ENCODE measurements around the gene PAFAH2.

PAFAH2 gene

GRCh38 chr1:25992689-25993171, 5.1 kb downstream of the PAFAH2 start:
- no peak for TF ChIP-seq EZH2phosphoT487 (IDR thresholded peaks at IDR 0.05; ENCODE audit: low read depth)
- no peak for TF ChIP-seq CTCF (IDR thresholded peaks at IDR 0.05; ENCODE audit: low read depth, low read length)
- Histone ChIP-seq H2AFZ (ENCODE audit: low read depth, low read length) (no peak overlapping the region), H3K27me3 (ENCODE audit: low read depth, low read length) (no peaks in the 10 kb centered on the region), H3K4me2 (ENCODE audit: low read length) (no peak overlapping the region), H3K4me1 (ENCODE audit: low read length) (peaks cover 6% of the 10 kb centered on the region), H4K20me1 (ENCODE audit: insufficient read depth, low read length) (no peaks in the 10 kb centered on the region), H3K4me3 (ENCODE audit: low read length) (no peak overlapping the region), H3K9ac (ENCODE audit: low read length) (no peak overlapping the region), H3K27ac (ENCODE audit: low read length) (no peak overlapping the region), H3K79me2 (ENCODE audit: low read length) (0 out of 2 replicates have a peak, but pooled peaks cover 3% of the 10 kb centered on the region), H3K36me3 (replicated peaks; ENCODE audit: low read depth, low read length) (no peaks in the 10 kb centered on the region), H3K9me3 (ENCODE audit: insufficient read depth, low read length) (no peaks in the 10 kb centered on the region)

DNA sequence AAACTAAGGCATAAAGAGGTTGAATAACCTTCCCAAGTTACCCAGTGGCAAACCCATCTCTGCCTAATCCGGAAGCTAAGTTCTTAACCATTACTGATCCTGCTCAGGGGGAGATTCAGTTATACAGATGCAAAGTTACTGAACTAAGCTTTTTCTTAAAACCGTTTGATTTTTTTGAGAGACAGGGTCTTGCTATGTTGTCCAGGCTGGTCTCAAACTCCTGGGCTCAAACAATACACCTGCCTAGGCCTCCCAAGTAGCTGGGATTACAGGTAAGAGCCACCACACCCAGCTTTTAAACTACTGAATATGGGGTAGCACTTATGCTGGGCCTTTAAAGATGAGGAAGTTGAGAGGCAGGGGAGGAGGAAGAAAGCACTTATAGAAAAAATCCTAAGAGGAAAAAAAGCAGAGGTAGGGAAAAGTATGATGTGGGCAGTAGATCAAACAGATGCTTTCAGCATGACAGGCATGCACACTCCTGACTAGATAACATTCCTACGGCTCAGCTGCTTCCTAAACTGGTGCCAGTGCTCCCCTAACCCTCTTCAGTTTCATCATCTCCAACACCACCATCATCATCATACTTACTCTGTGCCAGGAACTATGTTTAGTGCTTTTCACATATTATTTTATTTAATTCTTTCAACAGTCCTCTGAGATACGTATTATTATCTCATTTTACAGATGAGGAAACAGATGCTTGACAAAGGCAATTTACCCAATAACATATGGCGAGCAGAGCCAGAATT, 5.8 kb downstream of the PAFAH2 start:
- 0 out of 2 replicates have a peak, but pooled peaks cover 3% of the 10 kb centered on the region for H3K79me2 ChIP-seq (ENCODE audit: low read length)
- no peak overlapping the region for H3K4me3 ChIP-seq (ENCODE audit: low read length)
- TF ChIP-seq EZH2phosphoT487 (IDR thresholded peaks at IDR 0.05; ENCODE audit: low read depth) (no peak), CTCF (IDR thresholded peaks at IDR 0.05; ENCODE audit: low read depth, low read length) (no peak)
- no peak overlapping the region for H2AFZ ChIP-seq (ENCODE audit: low read depth, low read length)
- no peaks in the 10 kb centered on the region for H3K27me3 ChIP-seq (ENCODE audit: low read depth, low read length)
- H3K36me3 ChIP-seq (replicated peaks; ENCODE audit: low read depth, low read length) = no peaks in the 10 kb centered on the region
- H4K20me1 ChIP-seq (ENCODE audit: insufficient read depth, low read length) = no peaks in the 10 kb centered on the region
- no peak overlapping the region for H3K27ac ChIP-seq (ENCODE audit: low read length)
- peaks cover 6% of the 10 kb centered on the region for H3K4me1 ChIP-seq (ENCODE audit: low read length)
- no peaks in the 10 kb centered on the region for H3K9me3 ChIP-seq (ENCODE audit: insufficient read depth, low read length)
- no peak overlapping the region for H3K9ac ChIP-seq (ENCODE audit: low read length)
- no peak overlapping the region for H3K4me2 ChIP-seq (ENCODE audit: low read length)

GRCh38 chr1:25990702-25991395, 7.0 kb downstream of the PAFAH2 start:
- H3K9ac ChIP-seq (ENCODE audit: low read length) = no peak overlapping the region
- no peaks in the 10 kb centered on the region for H3K4me1 ChIP-seq (ENCODE audit: low read length)
- no peaks in the 10 kb centered on the region for H4K20me1 ChIP-seq (ENCODE audit: insufficient read depth, low read length)
- H2AFZ ChIP-seq (ENCODE audit: low read depth, low read length) = no peak overlapping the region
- no peak overlapping the region for H3K4me2 ChIP-seq (ENCODE audit: low read length)
- H3K27me3 ChIP-seq (ENCODE audit: low read depth, low read length) = no peaks in the 10 kb centered on the region
- H3K4me3 ChIP-seq (ENCODE audit: low read length) = no peak overlapping the region
- H3K9me3 ChIP-seq (ENCODE audit: insufficient read depth, low read length) = no peaks in the 10 kb centered on the region
- no peak for TF ChIP-seq EZH2phosphoT487 (IDR thresholded peaks at IDR 0.05; ENCODE audit: low read depth)
- no peak for TF ChIP-seq CTCF (IDR thresholded peaks at IDR 0.05; ENCODE audit: low read depth, low read length)
- H3K36me3 ChIP-seq (replicated peaks; ENCODE audit: low read depth, low read length) = no peaks in the 10 kb centered on the region
- no peak overlapping the region for H3K27ac ChIP-seq (ENCODE audit: low read length)
- H3K79me2 ChIP-seq (ENCODE audit: low read length) = no peaks in the 10 kb centered on the region

DNA sequence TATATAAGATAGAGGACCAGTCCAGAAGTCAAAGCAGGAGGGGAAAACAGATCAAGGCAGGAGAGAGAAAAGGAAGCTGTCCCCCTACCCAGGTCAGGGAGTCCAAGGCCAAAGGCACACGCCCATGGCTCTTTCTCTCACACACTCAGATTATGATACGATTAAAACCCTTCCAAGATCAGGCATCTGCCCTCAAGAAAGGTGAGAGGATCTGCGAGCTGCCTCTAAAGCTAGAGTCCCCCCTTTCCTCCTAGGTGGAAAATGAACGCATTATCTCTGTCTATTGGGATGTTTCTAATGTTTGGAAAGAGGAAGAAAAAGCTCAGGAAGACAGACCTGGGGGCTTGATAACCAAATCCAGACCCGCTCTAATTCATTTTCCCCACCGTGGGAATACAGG, 7.6 kb downstream of the PAFAH2 start:
- no peaks in the 10 kb centered on the region for H4K20me1 ChIP-seq (ENCODE audit: insufficient read depth, low read length)
- H3K36me3 ChIP-seq (replicated peaks; ENCODE audit: low read depth, low read length) = no peaks in the 10 kb centered on the region
- TF ChIP-seq EZH2phosphoT487 (IDR thresholded peaks at IDR 0.05; ENCODE audit: low read depth) (no peak), CTCF (IDR thresholded peaks at IDR 0.05; ENCODE audit: low read depth, low read length) (no peak)
- no peak overlapping the region for H3K4me2 ChIP-seq (ENCODE audit: low read length)
- H3K9ac ChIP-seq (ENCODE audit: low read length) = no peak overlapping the region
- no peak overlapping the region for H3K27ac ChIP-seq (ENCODE audit: low read length)
- H3K9me3 ChIP-seq (ENCODE audit: insufficient read depth, low read length) = no peaks in the 10 kb centered on the region
- H2AFZ ChIP-seq (ENCODE audit: low read depth, low read length) = no peak overlapping the region
- H3K27me3 ChIP-seq (ENCODE audit: low read depth, low read length) = no peaks in the 10 kb centered on the region
- no peaks in the 10 kb centered on the region for H3K79me2 ChIP-seq (ENCODE audit: low read length)
- H3K4me1 ChIP-seq (ENCODE audit: low read length) = no peaks in the 10 kb centered on the region
- H3K4me3 ChIP-seq (ENCODE audit: low read length) = no peak overlapping the region
